Breast epithelium (tissue), 3 donors: ENCODE results near the gene RAC2.

Experiments used
- CTCF ChIP-seq, 3 donors: fragments of 450-650 bp; IDR thresholded peaks; one replicate each; pipeline ENCODE4 v1.5.1; 2016 to 2017; ENCODE audit warnings: antibody characterized with exemption in 3 of 3, mild to moderate bottlenecking in 3 of 3, moderate library complexity in 3 of 3
- POLR2A ChIP-seq: fragments of 450-650 bp; IDR thresholded peaks from one replicate; pipeline ENCODE4 v1.6.1; 2016; ENCODE audit warnings: antibody characterized with exemption, mild to moderate bottlenecking, moderate library complexity
- POLR2AphosphoS5 ChIP-seq, 3 donors: sonication (generic); formaldehyde crosslinking; IDR thresholded peaks; one replicate each; pipeline ENCODE4 v1.6.1; 2017; ENCODE audit warnings: antibody characterized with exemption in 3 of 3

GRCh38 chr22:37176464-37177061 is 67.5 kb downstream of the RAC2 start:
- no peak for TF ChIP-seq CTCF (IDR thresholded peaks at IDR 0.05)
- TF ChIP-seq POLR2A, result no peak
- TF ChIP-seq POLR2AphosphoS5 (IDR thresholded peaks at IDR 0.05), result peak; percentile 45 to 77 (median 61)
